ENCODE data around the gene NCBP2.

NCBP2 gene

DNA sequence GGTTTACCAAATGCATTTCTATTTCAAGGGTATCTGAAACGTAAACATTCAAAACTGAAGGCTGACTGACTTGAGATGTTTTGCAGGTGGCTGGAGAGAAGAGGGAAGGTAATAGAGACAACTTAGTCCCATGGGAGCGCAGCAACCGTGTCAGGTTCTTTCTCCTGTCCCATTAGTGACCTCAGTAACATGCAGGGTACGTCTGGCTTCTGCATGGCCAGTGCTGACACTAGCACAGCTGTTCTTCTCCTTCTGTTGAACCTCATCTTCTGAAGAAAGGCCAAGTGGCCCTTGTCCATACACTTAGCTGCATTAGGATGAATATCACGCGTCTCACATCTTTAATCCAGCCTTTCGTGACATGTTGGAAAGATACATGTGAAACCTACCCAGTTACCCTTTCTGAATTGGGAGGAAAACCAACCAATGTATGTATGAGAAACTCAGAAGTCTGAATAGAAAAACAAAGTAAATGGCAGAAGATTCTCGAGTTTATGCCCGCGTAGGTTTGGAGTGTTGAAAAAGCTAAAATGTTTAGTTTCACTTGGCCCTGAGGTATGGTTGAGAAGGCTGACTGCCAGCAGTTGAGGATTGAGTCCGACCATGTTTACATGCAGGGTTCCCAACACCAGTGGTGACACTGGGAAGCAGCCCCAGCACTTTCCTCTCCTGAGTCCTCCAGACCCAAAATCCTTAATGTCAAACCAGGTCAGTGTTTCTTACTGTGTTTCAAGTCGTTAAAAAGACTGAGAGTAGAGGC is 10.3 kb downstream of the NCBP2 start:
- Histone ChIP-seq H3K9me3 (no peaks in the 10 kb centered on the region), H3K36me3 (peaks cover 81% of the 10 kb centered on the region), H3K27ac (no peak overlapping the region), H3K27me3 (no peaks in the 10 kb centered on the region), H3K4me1 (ENCODE audit: control insufficient read depth in 1 of 2, insufficient read depth in 1 of 2, low read depth in 1 of 2, low read length in 1 of 2) (no peaks in the 10 kb centered on the region), H3K4me3 (ENCODE audit: low read depth in 1 of 2, low read length in 1 of 2) (no peak overlapping the region)
- no peak for TF ChIP-seq CTCF (IDR thresholded peaks at IDR 0.05)

DNA sequence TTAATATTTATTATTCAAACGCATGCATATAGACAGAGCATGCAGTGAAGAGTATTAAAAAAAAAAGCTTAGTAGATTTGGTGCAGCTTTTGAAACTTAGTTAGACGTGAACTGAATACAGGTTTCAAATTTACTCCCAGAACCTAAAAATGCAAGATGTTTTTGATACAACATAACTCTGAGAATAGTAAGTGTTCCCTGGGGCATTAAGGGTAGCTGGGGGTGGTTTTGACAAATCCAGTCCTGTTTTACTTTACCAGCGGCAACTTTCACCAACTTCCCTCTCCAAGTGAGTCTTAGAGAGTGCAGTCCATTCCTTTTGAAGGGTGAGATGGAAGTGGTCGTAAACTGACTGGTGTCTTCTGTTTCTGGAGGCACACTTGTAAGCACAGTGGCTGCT is 11.2 kb downstream of the NCBP2 start:
- TF ChIP-seq CTCF (IDR thresholded peaks at IDR 0.05): no peak
- no peaks in the 10 kb centered on the region for H3K9me3 ChIP-seq
- no peak overlapping the region for H3K27ac ChIP-seq
- peaks cover 72% of the 10 kb centered on the region for H3K36me3 ChIP-seq
- no peaks in the 10 kb centered on the region for H3K4me1 ChIP-seq (ENCODE audit: control insufficient read depth in 1 of 2, insufficient read depth in 1 of 2, low read depth in 1 of 2, low read length in 1 of 2)
- no peak overlapping the region for H3K4me3 ChIP-seq (ENCODE audit: low read depth in 1 of 2, low read length in 1 of 2)
- no peaks in the 10 kb centered on the region for H3K27me3 ChIP-seq

DNA sequence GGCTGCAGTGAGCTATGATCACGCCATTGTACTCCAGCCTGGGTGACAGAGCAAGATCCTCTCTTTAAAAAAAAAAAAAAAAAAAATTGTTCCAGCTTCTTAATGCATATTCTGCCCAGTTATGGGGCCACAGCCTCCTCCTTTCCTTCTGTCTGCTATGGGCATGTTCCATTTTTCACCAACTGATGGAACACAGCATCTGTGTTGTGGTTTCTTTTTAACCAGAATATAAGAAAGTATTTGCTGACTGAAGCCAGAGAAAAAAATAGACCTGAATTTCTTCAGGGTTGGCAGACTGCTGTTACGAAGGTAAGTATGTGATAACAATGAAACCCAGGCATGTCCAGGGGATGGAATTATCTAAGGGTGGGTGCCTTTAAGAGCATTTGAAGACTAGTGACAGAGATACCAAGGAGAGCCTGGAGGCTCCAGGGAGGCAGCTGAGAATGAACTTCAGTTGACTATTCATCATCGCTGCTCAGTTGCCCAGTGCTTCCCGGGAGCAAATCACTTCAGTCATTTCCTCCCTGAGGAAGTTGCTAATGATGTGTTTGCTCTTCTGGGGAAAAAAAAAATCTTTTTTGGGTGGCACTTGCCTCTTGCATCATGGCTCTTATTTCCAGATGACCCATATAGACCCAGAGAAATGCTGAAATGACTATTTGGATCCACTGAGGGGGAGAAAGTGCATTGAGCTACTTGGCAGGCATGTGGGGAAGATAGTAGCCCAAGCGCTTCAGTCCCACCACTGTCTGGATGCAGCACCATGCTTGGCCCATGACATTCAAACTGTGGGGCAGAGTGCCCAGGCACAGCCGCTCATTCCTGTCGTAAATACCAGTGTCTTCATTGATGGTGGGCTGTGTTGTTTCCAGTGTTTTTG is 14.5 kb downstream of the NCBP2 start:
- no peaks in the 10 kb centered on the region for H3K9me3 ChIP-seq
- no peak overlapping the region for H3K27ac ChIP-seq
- H3K4me1 ChIP-seq (ENCODE audit: control insufficient read depth in 1 of 2, insufficient read depth in 1 of 2, low read depth in 1 of 2, low read length in 1 of 2): no peaks in the 10 kb centered on the region
- H3K27me3 ChIP-seq: no peaks in the 10 kb centered on the region
- H3K36me3 ChIP-seq: peaks cover 62% of the 10 kb centered on the region
- no peak overlapping the region for H3K4me3 ChIP-seq (ENCODE audit: low read depth in 1 of 2, low read length in 1 of 2)
- no peak for TF ChIP-seq CTCF (IDR thresholded peaks at IDR 0.05)

DNA sequence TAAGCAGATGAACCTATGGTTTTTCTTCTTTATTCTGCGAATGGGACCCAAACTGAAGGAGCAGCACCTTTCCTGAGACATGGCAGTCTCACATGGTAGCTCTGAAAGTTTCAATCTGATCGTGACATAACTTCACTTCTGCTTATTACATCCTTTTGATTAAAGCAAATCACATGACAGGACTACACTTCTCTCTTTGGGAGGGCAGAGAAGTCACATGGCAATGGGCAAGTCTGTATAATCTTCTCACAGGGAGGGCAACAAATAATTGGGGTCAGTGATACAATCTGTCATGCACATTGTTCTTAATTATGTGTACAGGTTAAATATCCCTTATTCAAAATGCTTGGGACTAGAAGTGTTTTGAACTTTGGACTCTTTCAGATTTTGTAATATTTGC is 21.6 kb downstream of the NCBP2 start:
- H3K4me3 ChIP-seq (ENCODE audit: low read depth in 1 of 2, low read length in 1 of 2): no peak overlapping the region
- no peaks in the 10 kb centered on the region for H3K4me1 ChIP-seq (ENCODE audit: control insufficient read depth in 1 of 2, insufficient read depth in 1 of 2, low read depth in 1 of 2, low read length in 1 of 2)
- no peaks in the 10 kb centered on the region for H3K9me3 ChIP-seq
- no peak overlapping the region for H3K27ac ChIP-seq
- H3K27me3 ChIP-seq: no peaks in the 10 kb centered on the region
- H3K36me3 ChIP-seq: peaks cover 28% of the 10 kb centered on the region
- no peak for TF ChIP-seq CTCF (IDR thresholded peaks at IDR 0.05)

GRCh38 chr3:196918968-196919367 is 23.4 kb downstream of the NCBP2 start:
- Histone ChIP-seq H3K4me1 (ENCODE audit: control insufficient read depth in 1 of 2, insufficient read depth in 1 of 2, low read depth in 1 of 2, low read length in 1 of 2) (no peaks in the 10 kb centered on the region), H3K4me3 (ENCODE audit: low read depth in 1 of 2, low read length in 1 of 2) (no peak overlapping the region), H3K27ac (no peak overlapping the region), H3K36me3 (peaks cover 27% of the 10 kb centered on the region), H3K27me3 (no peaks in the 10 kb centered on the region), H3K9me3 (no peaks in the 10 kb centered on the region)
- no peak for TF ChIP-seq CTCF (IDR thresholded peaks at IDR 0.05)

All from neutrophil (primary cell).